Measurements from ENCODE around the gene CCT7.
A peak's percentile ranks its signal among the peaks of the same experiment; 100 is the strongest.

CCT7 gene

DNA sequence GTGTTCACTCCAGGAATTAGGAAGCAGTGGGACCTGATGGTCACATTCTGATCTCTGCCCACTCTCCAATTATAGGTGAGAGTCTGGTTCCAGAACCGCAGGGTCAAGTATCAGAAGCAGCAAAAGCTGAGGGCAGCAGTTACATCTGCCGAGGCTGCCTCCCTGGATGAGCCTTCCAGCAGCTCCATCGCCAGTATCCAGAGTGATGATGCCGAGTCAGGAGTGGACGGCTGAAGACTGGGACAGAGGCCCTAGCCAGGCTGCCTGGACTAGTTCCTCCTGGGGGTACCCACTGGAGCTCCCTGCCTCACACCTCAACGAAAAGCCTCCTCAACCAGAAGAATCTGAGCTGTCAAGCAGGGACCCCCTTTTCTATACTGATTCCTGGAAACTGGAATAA lies 23.4 kb upstream of the CCT7 start:
- H3K4me3 ChIP-seq (ENCODE audit: insufficient read depth, low read length, poor library complexity, severe bottlenecking), result no peak overlapping the region
- H3K36me3 ChIP-seq (ENCODE audit: low read length), result no peaks in the 10 kb centered on the region
- H3K27me3 ChIP-seq (ENCODE audit: low read length), result no peaks in the 10 kb centered on the region
- TF ChIP-seq, protein P1, sequence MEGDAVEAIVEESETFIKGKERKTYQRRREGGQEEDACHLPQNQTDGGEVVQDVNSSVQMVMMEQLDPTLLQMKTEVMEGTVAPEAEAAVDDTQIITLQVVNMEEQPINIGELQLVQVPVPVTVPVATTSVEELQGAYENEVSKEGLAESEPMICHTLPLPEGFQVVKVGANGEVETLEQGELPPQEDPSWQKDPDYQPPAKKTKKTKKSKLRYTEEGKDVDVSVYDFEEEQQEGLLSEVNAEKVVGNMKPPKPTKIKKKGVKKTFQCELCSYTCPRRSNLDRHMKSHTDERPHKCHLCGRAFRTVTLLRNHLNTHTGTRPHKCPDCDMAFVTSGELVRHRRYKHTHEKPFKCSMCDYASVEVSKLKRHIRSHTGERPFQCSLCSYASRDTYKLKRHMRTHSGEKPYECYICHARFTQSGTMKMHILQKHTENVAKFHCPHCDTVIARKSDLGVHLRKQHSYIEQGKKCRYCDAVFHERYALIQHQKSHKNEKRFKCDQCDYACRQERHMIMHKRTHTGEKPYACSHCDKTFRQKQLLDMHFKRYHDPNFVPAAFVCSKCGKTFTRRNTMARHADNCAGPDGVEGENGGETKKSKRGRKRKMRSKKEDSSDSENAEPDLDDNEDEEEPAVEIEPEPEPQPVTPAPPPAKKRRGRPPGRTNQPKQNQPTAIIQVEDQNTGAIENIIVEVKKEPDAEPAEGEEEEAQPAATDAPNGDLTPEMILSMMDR (IDR thresholded peaks at IDR 0.05; ENCODE audit: insufficient read depth, low read length, poor library complexity, severe bottlenecking), result no peak
- no peak for TF ChIP-seq EZH2phosphoT487 (conservative IDR thresholded peaks at IDR 0.05; ENCODE audit: low read length)
- no peaks in the 10 kb centered on the region for H3K9me3 ChIP-seq (ENCODE audit: insufficient read depth, low read length)
- no peak overlapping the region for H2AFZ ChIP-seq (ENCODE audit: low read depth, low read length, severe bottlenecking)
- no peak overlapping the region for H3K9ac ChIP-seq (ENCODE audit: low read length)
- H3K4me2 ChIP-seq (ENCODE audit: low read depth, low read length, poor library complexity, severe bottlenecking), result no peak overlapping the region
- no peaks in the 10 kb centered on the region for H3K9me2 ChIP-seq (replicated peaks; ENCODE audit: insufficient read depth, low read length)
- H4K20me1 ChIP-seq (ENCODE audit: low read depth, low read length), result no peaks in the 10 kb centered on the region
- H3F3A ChIP-seq (ENCODE audit: insufficient read depth), result no peaks in the 10 kb centered on the region
- no peak overlapping the region for H3K27ac ChIP-seq (ENCODE audit: low read depth, low read length)
- H3K79me2 ChIP-seq (ENCODE audit: insufficient read depth, low read length), result peaks cover 14% of the 10 kb centered on the region

DNA sequence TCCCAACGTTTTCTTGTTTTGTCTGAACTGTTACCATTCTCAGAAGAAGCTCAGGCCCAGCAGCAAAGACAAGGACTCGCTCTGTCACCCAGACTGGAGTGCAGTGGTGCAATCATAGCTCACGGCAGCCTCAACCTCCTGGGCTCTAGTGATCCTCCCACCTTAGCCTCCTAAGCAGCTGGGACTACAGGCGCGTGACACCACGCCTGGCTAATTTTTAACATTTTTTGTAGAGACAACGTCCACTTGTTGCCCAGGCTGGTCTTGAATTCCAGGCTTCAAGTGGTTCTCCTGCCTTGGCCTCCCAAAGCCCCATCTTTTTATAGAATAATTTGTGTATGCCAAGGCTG lies 22.0 kb upstream of the CCT7 start:
- H3F3A ChIP-seq (ENCODE audit: insufficient read depth), result no peaks in the 10 kb centered on the region
- H3K27me3 ChIP-seq (ENCODE audit: low read length), result no peaks in the 10 kb centered on the region
- H2AFZ ChIP-seq (ENCODE audit: low read depth, low read length, severe bottlenecking), result no peak overlapping the region
- H4K20me1 ChIP-seq (ENCODE audit: low read depth, low read length), result no peaks in the 10 kb centered on the region
- H3K4me2 ChIP-seq (ENCODE audit: low read depth, low read length, poor library complexity, severe bottlenecking), result no peak overlapping the region
- no peak overlapping the region for H3K27ac ChIP-seq (ENCODE audit: low read depth, low read length)
- no peaks in the 10 kb centered on the region for H3K9me3 ChIP-seq (ENCODE audit: insufficient read depth, low read length)
- TF ChIP-seq, protein P1 (IDR thresholded peaks at IDR 0.05; ENCODE audit: insufficient read depth, low read length, poor library complexity, severe bottlenecking), result no peak
- TF ChIP-seq EZH2phosphoT487 (conservative IDR thresholded peaks at IDR 0.05; ENCODE audit: low read length), result no peak
- H3K9ac ChIP-seq (ENCODE audit: low read length), result no peak overlapping the region
- peaks cover 28% of the 10 kb centered on the region for H3K79me2 ChIP-seq (ENCODE audit: insufficient read depth, low read length)
- H3K36me3 ChIP-seq (ENCODE audit: low read length), result no peaks in the 10 kb centered on the region
- H3K9me2 ChIP-seq (replicated peaks; ENCODE audit: insufficient read depth, low read length), result no peaks in the 10 kb centered on the region
- H3K4me3 ChIP-seq (ENCODE audit: insufficient read depth, low read length, poor library complexity, severe bottlenecking), result no peak overlapping the region

DNA sequence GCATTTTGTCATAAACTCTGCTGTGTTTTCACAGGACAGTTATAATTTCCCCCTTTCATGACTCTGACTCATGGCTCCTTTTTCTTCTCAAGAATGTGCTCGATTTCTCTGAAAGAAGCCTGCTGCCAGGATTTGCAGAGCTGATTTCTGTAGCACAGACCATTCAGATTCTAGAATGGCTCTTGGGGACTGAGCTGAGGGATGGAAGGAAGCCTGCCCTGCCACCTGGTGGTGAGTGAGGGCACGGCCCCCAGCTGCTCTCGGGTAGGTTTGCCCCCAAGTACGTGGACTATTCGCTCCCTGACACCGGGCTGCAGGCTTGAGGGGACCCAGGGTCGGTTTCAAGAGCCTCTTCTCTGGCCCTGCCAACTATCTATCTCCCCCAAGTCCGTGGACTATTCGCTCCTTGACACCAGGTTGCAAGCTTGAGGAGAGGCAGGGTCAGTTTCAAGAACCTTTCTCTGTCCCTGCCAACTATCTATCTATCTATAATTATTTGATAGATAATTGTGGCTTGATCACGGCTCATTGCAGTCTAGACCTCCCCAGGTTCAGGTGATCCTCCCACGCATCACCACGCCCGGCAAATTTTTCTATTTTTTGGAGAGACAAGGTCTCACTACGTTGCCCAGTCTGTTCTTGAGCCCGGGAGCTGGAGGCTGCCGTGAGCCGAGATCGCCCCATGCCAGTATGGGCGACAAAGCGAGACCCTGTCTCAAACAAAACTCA lies 21.5 kb upstream of the CCT7 start:
- H3K27me3 ChIP-seq (ENCODE audit: low read length), result no peaks in the 10 kb centered on the region
- H3K9ac ChIP-seq (ENCODE audit: low read length), result no peak overlapping the region
- H3K9me2 ChIP-seq (replicated peaks; ENCODE audit: insufficient read depth, low read length), result no peaks in the 10 kb centered on the region
- peaks cover 33% of the 10 kb centered on the region for H3K79me2 ChIP-seq (ENCODE audit: insufficient read depth, low read length)
- no peak for TF ChIP-seq EZH2phosphoT487 (conservative IDR thresholded peaks at IDR 0.05; ENCODE audit: low read length)
- TF ChIP-seq, protein P1 (IDR thresholded peaks at IDR 0.05; ENCODE audit: insufficient read depth, low read length, poor library complexity, severe bottlenecking), result peak; percentile 88
- peak overlapping the region; percentile 9 for H3K4me2 ChIP-seq (ENCODE audit: low read depth, low read length, poor library complexity, severe bottlenecking)
- H3K27ac ChIP-seq (ENCODE audit: low read depth, low read length), result no peak overlapping the region
- no peaks in the 10 kb centered on the region for H4K20me1 ChIP-seq (ENCODE audit: low read depth, low read length)
- H3F3A ChIP-seq (ENCODE audit: insufficient read depth), result no peaks in the 10 kb centered on the region
- H3K36me3 ChIP-seq (ENCODE audit: low read length), result no peaks in the 10 kb centered on the region
- no peaks in the 10 kb centered on the region for H3K9me3 ChIP-seq (ENCODE audit: insufficient read depth, low read length)
- no peak overlapping the region for H3K4me3 ChIP-seq (ENCODE audit: insufficient read depth, low read length, poor library complexity, severe bottlenecking)
- H2AFZ ChIP-seq (ENCODE audit: low read depth, low read length, severe bottlenecking), result no peak overlapping the region

Measured in SU-DHL-6 (cell line).